ENCODE data around the gene CCDC89. TPM values are rescaled to one million over a fixed set of nuclear protein-coding genes. Genes with fewer than 3 reads are reported as not detected.

Gene CCDC89
- 0.14 TPM for polyA plus RNA-seq (2013, experiment 1 of 2; ENCODE audit: insufficient read length)
- 0.24 TPM for polyA plus RNA-seq (2013, experiment 2 of 2; ENCODE audit: insufficient read length)

DNA sequence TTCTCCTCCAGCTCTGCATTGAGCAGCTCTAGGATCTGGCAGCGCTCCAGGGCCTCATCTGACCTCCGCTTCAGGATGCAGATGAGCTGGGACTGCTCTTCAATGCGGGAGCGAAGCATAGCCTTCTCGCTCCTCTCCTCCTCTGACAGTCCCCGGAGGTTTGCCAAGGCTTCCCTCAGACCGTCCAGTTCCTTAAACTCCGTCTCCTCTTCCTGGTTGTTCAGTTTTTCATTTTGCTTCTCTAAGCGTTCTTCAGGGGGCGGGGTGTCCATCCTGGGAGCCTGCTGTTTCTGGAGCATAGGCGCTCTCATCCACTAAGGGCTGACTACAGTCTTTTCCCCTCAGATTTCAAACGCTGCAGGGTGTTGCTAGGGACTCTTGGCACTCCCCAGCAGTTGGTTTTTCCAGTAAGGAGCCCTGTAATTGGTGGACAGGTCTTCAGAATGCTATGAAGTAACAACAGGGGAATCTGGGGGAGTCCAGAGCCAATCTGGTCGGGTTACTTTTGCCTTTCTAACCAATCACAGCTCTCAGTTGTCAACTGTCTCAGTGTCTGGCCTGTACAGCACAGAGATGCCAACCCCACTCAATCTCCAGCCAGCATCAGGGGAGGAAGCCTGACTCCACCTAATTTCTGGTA is at the start of gene CCDC89:
CCDC89 (minus strand) TSS at position 376 of the 640 bp plus-strand sequence; CDS start at position 311, 65 bp downstream.
- peak; percentile 43 for DNase-seq

DNA sequence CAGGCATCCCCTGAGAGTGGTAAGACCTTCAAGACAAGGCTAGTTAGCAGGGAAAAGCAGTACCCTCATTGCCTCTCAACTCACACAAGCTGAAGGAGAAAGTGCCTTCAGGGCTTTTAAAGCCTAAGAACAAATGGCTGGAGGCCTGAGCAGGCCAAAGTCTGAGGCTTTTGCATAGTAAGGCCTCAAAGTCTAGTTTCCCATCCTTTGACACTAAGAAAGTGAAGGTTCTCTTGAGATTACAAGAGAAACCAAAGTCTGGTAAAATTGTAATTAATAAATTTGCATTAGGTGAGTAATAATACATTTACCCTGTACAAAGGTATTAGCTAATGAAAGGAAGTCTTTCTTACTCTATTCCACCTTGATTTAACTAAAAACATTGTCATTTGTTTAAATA is 47.0 kb upstream of the CCDC89 start:
- no peak for DNase-seq

DNA sequence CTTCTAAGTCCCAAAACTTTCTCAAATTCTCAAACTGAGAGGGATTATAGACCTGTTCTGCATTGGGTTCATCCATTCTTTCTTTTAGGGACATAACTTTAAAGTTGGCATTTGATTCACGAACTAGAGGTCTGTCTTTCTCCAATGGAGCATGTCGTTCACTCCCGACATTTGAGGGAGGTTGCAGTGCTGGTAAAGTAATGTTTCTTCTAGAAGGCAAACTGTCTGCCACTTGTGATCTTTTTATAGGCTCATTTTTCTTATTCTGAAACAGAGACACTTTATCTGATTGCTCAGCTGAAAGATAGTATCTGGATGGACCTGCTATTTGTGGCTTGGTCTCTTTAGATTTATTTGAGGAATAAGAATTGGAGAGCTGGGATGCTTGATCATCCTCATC is 40.4 kb upstream of the CCDC89 start:
- DNase-seq: no peak

DNA sequence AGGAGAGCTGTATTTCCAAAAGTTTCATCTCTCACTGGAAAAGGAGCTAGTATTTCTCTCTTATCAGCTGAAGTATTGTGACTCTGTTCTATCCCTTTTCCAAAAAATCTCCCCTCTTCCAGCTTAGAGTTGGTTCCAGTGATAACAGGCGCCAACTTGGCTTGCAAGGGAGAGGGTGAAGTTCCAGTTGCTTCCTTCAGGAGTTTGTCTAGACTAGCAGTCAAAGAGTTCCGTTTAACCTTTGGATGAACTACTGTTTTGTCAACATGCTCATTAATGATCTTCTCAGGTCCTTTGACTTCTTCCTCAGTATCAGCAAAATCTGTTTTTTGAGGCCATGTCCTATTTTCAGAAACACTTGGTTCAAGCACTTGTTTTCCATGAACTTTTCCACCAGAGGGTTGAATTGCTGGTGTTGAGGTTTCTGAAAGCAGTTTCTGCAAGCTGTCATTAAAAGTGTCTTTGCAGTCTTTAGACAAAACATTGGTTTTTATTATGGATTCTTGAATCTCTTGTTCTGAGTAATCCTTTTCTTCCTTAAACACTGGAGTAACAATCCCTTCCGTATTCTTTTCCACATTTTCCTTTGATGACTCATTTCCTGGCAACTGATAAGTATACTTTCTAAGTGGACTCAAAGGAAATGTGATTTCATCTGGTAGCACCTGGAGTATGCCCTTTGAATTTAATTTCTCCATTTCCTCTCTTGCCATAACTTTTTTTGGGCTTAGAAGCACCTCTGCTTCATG is 39.7 kb upstream of the CCDC89 start:
- DNase-seq: peak; percentile 92

DNA sequence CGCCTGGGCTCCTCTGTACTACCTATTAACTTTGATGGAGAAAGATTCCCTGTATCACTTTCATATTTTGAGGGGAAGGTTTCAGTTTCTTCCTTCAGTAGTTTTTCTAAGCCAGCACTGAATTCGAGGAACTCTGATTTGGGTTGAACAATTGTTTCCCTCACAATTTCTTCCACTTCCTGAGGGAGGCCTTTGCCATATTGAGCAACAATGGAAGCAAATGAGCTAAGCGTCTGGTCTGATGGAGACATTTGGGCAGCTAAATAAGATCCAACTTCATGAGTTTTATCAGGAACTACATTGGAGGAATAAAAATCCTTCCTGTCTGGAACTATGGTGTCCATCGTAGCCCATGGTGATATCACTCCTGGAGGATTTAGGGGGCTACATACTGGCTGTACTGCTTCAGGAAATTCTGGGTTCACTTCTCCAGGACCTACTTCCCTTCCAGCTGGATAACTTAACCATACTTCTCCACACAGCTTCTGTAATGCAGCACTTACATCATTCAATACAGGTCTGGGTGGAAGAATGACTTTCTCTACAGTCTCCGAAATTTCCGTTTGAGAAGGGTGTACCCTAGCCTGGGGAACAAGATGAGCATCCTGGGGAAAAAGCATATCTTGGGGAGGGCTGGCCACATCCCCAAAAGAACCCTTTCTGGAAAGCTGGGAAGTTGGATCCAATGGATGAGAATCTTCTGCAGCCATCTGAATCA is 38.9 kb upstream of the CCDC89 start:
- no peak for DNase-seq

DNA sequence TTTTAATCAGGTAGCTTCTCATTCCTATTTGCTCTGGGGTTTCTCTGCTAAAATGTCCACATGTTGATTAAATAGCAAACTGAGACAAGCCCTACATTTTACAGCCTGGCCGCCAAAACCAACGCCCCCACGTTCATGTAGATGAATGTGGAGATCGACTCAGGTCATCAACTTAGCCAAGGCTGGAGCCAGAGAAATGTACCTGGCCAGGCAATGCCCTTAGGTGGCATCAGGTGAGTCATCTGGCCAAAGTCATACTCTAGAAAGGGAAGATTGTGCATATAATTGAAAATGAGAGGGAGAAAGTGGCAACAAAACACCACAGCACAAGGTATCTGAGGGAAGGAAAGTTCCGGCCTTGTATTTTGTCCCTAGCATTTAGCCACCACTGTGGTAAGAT is 37.1 kb upstream of the CCDC89 start:
- DNase-seq: no peak

DNA sequence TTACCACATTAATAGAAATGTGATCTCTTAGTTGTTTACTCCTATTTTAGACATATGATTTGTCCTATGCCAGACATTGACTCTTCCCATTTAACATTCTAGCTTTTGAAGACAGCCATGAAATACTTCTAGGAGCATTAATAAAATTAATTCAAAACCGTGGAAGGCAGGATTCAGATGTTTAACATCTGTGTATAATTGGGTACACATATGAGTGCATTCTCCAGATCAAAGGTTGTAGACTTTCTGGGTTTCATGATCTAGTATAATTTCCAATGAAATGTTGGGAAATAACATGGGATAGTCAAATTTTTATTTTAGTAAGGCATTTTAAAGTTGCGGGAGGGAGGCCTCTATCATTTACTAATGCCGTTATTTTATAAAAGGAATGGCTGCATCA is 35.2 kb upstream of the CCDC89 start:
- no peak for DNase-seq

DNA sequence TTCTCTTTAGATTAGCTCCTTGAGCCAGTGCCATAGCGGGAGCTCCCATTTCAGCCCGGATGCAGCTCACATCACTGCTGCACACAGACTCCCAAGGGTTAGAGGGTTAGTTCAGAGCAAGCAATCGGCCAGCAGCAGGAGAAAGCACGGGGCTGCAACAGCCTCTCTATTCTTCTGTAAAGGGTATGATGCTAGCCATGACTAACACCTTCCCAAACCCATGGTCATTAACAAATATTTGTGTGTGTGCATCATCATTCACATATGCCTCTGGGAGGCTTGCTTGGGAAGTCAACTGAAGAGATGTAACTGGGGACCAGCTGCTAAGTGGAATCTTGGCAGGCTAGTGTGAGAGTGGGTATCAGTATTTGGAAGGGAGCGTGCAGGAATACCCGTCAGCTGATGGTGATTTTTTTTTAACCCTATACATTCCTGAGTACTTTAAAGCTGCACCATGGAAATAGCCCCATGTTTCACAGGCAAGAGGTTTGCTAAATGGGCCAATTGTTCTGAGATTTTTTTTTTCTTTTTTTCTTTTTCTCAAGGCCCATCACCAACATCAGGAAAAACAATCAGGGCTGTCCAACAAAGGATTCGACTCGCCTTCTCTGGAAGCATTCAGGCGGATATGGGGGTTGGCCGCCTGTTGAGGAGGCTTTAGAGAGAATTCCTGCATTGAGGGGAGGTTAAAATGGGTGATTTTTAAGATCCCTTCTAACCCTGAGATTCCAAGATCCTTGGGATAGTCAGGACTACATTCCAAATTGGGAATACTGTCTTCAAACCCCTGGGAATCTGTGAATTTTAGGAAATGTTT is 33.2 kb upstream of the CCDC89 start:
- DNase-seq: peak; percentile 99

DNA sequence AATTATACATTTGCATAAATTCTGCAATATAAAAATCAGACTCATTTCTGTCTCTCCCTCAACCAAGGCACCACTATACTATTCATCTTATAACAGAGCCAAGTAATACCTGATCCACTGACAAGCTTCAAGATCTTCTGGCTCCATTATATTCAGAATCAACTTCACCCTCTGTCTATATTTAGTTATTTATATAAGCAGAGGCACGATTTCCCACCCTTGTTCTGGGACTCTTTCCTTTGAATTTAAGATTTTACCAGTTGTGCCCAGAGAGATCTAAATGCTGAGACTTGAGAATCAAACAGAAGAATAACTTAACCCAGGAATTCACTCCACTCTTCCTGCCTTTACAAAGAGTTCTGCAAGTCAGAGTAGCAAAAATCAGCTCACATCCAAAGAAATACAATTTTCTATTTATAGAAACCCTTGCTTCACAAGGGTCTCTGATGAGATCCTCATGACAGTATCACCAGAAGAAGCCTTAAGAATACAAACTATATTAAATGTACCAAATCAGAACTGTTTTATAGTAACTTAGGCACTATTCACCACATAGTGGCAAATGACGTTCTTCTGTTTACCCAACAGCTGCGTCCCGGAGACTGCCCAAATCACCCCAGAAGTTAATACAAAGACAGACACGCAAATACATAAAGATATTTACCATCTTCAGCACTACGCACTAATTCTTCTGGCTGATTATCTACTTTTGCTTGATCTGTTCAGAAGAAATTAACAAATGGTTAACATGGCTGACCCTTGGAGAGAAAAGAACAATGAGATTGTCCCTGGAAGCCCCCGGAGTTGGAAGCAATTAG is 32.3 kb upstream of the CCDC89 start:
- DNase-seq: no peak

DNA sequence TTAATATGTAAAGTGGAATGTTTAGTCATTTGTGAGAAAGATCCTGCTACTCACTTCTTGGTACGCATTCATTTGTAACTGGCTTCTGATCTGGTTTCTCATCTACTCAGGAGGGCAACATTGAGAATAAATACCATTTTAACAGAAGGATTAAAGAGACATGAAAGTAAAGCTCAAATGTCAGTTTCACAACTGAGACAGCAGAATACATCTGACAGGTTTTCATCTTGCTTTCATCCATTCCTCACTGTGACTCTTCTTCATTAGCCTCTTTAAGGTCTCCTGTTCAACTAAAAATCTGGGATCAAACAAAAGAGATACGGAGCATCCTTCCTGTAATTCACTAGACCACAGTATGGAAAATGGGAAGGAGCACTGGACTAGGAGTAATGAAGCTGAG is 31.4 kb upstream of the CCDC89 start:
- no peak for DNase-seq

DNA sequence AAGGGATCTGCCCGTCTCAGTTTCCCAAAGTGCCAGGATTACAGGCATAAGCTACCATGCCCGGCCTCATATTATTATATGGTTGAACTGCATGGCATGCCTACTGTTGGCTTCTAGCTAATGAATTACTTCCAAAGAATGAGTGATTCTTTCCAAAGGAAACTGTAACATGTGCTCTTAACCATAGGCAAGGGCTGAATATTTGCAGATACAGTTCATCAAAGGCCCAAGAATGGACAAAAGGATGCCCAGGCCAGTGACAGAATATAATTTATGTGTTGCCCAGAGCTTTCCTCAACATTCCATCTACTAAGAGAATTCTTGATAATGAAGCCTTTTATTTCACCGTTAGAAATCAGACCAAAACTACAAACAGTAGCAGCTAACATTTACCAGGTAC is 27.0 kb upstream of the CCDC89 start:
- no peak for DNase-seq

DNA sequence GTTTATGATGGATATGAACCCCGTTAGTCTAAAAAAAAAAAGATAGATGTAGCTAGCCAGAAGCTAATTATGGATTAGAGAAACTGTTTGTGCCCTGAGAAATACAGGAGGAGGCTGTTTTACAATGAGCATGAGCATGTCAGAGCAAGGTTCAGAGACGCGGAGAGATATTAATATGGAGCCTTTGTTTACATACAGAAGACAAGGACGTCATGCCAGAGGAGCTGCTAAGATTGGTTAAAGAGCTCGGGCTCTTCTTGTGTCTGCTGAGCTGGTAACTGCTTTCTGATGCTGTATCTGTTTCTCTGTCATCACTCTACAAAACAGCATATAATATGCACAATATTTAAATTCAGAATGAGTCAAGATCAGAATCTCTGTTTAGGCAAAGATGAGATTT is 24.9 kb upstream of the CCDC89 start:
- DNase-seq: no peak

DNA sequence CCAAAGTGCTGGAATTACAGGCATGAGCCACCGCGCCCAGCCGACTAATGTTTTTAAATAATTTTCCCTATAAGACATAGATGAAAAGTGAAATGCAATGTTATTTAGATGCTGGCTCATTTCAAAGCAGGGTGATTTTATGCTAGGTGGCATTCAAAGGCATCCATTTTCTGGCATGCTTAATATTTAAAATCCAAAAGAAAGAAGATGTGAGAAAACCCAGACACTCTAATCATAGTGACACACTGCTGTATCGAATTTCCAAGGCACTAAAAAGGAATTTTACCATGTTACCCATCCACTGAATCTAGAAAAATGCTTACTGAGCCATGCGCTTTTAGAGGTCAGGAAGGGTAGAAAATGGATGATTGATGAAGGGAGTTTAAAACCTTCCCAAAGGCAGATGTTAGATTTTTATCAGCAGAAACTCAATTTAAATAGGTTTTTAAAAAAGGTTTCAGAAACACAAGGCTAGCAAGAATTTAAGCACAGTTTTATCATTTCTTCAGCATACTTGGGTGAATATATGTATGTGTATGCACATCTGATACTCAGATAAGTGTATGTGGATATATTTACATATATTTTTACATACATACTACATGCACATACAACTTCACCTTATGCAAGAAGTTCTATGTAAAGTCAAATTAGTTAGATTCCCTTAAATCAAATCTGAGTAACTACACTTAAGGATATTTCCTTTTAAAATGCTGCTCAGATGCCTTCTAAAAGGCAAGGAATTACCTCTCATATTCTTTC is 24.1 kb upstream of the CCDC89 start:
- no peak for DNase-seq

DNA sequence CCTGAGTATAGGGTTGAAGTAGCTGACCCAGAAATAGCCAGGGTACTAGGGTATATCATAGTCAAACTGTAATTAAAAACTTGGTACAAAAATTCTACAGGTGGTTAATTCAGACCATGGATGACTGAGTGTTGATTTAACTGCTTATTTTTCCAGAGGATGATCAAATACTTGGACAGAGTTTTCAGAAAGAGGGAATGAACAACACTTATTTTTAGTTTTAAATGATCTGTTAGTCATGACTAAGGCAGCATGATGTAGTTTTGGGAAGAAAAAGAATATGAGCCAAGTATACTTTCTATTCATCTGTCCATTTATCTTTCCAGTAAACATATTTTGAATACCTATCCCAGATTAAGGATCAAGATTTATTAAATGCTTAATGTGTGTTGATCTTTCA is 19.8 kb upstream of the CCDC89 start:
- no peak for DNase-seq

DNA sequence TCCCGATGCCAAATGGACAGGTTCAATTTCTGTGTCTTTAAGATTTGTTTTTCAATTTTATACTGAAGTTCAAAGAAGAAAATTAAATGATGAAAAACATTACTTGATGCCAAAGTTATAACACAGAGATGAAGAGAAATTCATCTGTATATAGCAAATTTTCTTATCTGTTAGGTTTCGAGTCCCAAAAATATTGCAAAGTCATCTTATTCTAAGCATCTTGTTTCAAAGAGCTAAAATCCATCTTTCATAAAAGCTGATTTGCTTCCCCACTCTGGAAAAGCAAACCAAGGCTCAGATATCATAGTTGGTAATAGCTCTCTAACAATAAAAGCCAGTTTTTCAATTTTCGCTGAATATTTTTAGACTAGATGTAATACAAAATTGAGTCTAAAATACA is 19.0 kb upstream of the CCDC89 start:
- DNase-seq: no peak

DNA sequence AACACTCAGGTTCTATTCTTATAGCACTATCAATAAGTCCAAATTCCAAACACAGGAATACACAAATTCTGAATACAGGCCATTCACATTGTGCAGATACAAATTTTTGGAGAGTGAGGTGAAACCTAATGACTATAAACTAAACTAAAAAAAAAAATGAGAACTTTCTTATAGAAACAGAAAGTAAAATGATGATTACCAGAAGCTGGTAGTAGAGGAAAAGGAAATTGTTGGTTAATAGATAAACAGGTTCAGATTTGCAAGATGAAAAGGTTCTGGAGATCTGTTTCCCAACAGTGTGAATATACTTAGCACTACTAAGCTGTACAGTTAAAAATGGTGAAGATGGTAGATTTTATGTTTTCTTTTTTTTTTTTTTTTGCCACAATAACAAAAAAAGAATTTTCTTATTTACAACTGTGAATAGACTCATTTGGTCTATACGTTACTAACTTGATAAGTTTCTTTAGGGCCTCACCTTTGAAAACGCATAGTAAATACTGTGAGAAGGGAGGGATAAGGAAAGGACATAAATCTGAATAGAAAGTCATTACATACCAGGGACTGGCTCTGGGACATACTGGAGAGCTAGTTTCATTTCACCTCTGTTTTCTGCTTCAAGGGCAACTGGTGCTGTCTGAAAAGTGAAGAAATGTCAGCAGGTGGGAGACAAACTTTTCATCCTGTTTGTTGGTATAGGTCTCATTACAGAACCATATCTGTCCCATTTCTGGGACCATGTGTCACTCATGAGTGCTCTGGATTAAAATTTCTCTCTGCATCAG is 14.2 kb upstream of the CCDC89 start:
- no peak for DNase-seq

DNA sequence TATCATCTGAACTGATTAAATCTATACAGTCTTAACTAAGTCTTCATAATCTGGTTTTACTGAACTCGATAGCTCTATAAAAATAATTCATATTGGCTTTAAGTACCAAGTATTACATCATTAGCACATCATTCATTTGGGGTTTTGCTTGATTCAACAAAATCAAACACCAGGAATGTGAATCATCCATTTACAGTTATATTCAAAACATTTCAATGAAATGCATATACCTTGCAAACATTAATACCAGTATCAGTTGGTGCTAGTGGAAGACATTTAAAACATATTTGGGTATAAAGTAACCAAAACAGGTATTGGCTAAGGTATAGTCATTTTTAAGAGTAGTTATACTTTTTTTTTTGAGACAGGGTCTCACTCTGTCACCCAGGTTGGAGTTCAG is 12.2 kb upstream of the CCDC89 start:
- peak; percentile 29 for DNase-seq

DNA sequence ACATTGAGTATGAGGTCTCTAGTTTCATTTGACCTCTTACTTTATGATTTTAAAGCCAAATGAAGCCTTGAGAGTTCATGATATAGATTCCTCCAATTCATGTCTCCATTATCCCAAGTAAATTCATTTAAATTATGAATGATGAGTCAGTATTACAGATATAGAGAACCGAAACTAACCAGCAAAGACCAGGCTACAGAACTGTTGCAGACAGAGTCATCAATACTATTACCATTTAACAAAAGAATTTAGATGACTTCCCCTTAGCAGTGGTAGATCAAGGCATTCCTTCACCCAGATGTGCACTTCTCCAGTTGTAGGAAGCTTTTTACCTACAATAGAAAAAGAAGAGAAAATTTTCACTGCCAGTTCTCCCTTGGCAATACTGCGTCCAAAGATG is 11.8 kb upstream of the CCDC89 start:
- DNase-seq: no peak

DNA sequence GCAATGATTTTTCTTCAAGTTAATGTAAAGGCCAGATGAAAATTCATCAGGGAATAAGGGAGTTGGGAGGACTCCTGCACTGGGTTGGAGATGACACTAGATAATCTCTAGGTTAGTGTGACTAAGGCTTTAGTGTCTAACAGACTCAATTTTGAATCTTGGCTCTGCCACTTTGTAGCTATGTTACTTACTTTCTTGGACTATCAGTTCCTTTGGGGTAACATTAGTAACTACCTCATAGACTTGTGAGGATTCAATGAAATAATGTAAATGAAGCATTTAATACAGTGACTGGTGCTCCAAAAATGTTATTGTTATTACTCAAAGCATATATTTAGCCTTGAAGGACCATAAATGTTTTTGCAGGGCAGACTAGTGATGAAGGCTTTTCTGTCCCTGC is 9.6 kb upstream of the CCDC89 start:
- DNase-seq: peak; percentile 34

DNA sequence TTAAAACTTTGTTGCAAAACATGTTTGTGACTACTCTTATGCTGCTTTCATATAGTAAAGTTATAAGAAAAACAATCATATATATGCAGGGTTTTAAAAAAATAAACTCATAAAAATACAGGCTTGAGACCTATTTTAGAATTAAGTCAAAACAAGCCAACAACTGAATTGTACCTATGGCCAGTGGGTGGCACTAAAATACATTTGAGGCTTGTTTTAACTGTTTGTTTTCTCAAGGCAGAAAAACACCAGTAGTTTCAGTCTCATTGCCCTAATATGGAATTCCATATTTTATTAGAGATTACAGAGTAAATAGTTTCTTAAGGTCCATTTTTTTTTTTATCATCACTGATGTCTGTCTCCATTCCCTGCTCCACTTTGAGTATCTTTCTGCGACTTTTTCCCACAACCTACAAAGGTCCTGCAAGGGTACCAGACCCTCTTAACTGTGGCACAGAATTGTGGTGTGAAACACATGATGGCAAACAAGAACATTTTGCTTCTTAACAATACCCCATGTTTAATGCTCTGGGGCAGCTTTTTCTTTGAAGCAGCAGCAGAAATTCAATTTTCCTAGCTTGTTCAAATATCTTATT is 8.5 kb upstream of the CCDC89 start:
- peak; percentile 63 for DNase-seq

All from fibroblast of skin of back (primary cell).